Panc1 (cell line): ENCODE measurements around the gene SOX3.

Experiments used
- CTCF ChIP-seq: fragments of 450-650 bp; IDR thresholded peaks from 2 replicates; pipeline ENCODE4 v1.5.1; 2017; ENCODE audit warnings: mild to moderate bottlenecking
- POLR2AphosphoS5 ChIP-seq: IDR thresholded peaks from 2 replicates; pipeline ENCODE4 v1.6.1; 2012; ENCODE audit warnings: mild to moderate bottlenecking, low read depth, low read length, moderate library complexity

GRCh38 chrX:140500441-140500840 is 4.4 kb downstream of the SOX3 start:
- no peak for TF ChIP-seq POLR2AphosphoS5
- no peak for TF ChIP-seq CTCF
